ENCODE results near the gene IGLON5.

GRCh38 chr19:51366389-51367254 is 55.2 kb downstream of the IGLON5 start:
- TF ChIP-seq HDGF (IDR thresholded peaks at IDR 0.05; ENCODE audit: borderline replicate concordance) (no peak), FOXA1 (IDR thresholded peaks at IDR 0.05) (no peak), FOXK2 (IDR thresholded peaks at IDR 0.05) (no peak), CTBP1 (IDR thresholded peaks at IDR 0.05; ENCODE audit: borderline replicate concordance) (no peak), FOXM1 (IDR thresholded peaks at IDR 0.05; ENCODE audit: borderline replicate concordance) (no peak), NFRKB (IDR thresholded peaks at IDR 0.05) (no peak), ARNT (IDR thresholded peaks at IDR 0.05) (no peak), SP1 (IDR thresholded peaks at IDR 0.05) (no peak), BHLHE40 (IDR thresholded peaks at IDR 0.05; ENCODE audit: borderline replicate concordance) (no peak), SUZ12 (IDR thresholded peaks at IDR 0.05) (no peak), ZNF384 (IDR thresholded peaks at IDR 0.05) (no peak), TARDBP (IDR thresholded peaks at IDR 0.05) (no peak), ELF4 (IDR thresholded peaks at IDR 0.05) (no peak), LEF1 (IDR thresholded peaks at IDR 0.05; ENCODE audit: borderline replicate concordance) (no peak)
